HG03064 (cell line): ENCODE measurements around the gene CADPS.
"Not testable (repeated sequence)": the region's sequence is repeated elsewhere in the genome, so short reads cannot be mapped to it uniquely, and the experiment has no call there.

Source experiments
- ATAC-seq: cut with Tn5 transposase; IDR thresholded peaks from one replicate; pipeline ENCODE4 v1.9.1; 2021; ENCODE audit warnings: low read depth; ENCODE audit not compliant: unreplicated experiment

CADPS gene

GRCh38 chr3:62604751-62605351 is 270.4 kb downstream of the CADPS start:
- no peak for ATAC-seq

DNA sequence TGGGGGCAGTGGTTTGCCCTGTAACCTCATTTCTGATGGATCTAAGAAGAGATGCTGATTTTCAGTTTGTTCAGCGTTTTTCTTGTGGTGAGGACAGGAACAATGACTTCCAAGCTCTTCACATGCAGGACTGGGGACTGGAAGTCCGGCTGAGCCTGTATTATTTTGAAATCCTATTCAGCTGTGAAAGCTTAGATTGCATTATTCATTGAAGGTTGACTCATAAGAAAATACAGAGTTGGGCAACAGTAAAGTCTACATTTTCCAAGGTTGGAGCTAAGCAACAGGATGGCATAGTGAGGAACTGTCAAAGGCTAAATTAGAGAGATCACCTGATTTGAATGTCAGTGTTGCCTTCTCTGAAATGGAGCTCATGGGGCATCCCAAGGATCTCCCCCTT is 270.9 kb downstream of the CADPS start:
- no peak for ATAC-seq

DNA sequence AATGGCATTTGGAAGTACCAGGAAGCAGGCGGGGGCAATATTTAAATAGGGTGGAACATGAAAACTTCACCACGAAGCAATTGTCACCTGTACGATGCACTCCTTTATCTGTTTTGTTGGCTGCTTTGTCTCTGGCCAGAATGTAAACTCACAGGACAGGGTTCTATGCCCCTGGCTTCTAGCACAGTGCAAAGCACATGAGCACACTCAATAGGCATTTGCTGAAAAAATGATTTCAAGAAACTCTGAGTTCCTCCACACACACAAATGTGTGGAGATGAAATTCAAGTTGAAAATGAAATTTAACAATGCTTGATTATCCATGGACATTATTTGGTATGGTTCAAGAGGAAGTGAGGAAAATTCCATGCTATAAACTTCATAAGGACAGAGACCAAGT is 272.2 kb downstream of the CADPS start:
- no peak for ATAC-seq

GRCh38 chr3:62602129-62602770 is 273.0 kb downstream of the CADPS start:
- ATAC-seq: no peak

DNA sequence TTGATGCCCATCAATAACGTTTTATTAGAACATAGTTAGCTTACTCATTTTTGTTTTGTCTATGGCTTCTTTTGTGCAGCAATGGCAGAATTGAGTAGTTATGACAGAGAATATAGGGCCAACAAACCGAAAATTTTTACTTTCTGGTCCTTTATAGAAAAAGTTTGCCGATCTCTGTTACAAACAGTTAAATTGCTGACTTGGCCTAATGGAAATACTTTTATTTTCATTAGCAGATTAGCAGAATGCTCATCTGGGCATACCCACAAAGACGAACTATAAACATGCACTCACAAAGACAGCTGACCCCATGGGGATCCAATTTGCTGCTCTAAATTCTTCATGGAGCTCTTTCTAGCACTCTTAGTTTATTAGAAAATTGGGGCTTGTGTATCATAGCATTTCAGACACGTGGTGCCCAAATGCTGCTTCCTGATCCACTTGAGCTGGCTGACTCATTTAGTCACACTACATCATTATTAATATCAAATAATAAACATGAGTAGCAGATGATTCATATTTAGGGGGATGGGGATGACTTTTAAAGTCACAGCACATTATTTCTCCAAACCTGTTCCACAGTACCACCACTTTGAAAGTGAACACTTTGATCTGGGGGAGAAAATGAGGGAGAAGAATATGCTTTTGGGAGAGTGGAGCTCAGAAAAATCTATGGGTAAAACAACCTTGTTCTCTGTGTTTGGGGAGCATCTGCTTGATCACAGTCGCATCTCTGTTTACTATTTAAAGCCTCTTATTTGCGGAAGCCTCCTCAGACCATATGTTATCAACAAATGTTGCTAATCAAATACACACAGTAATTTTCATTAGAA is 273.8 kb downstream of the CADPS start:
- ATAC-seq: no peak

- ATAC-seq: no peak
Observed at GRCh38 chr3:62600033-62600432, 275.2 kb downstream of the CADPS start.

DNA sequence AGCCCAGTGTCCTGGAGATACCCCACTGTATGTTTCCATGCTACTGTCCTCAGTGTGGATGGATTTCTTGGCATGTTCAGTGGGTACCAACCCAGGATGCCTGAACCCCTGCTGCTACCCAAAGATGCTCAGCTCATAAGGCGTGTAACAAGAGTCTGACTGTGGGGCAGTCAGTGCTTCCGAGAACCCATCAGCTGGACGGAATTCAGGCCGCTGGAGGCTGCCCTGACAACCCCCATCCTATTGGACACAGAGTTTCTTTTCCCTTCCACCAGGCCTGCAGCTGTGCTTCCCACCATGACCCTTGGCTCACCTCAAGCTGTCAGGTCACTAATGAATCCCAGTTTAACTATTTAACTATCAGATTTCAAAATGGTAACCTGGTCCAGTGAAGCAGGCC is 277.7 kb downstream of the CADPS start:
- no peak for ATAC-seq

- ATAC-seq: no peak
Observed at GRCh38 chr3:62592408-62592807, 282.8 kb downstream of the CADPS start.

GRCh38 chr3:62589078-62589477 is 286.1 kb downstream of the CADPS start:
- ATAC-seq: no peak

DNA sequence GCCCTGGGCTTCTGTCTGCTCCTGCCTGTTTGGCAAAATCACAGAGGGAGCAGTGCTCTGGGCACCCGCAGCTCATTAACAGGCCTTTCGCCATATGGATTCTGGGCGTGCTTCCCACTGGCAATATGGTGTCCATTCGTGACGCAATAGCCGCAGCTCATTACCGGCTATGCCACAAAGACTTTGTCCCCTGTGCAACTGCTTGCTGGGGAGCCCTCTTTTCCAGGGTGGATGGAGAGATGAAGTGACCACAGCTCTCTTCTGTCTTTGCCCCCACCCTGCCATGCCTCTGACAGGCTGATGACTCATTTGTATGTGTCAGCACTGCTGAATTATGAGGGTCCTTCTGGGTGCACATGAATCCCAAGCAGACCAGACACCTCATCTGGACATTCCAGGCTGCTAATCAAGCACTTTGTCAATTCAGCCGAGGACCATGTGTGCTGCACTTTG is 287.6 kb downstream of the CADPS start:
- ATAC-seq: no peak

- ATAC-seq: no peak
Observed at GRCh38 chr3:62587169-62587568, 288.0 kb downstream of the CADPS start.

DNA sequence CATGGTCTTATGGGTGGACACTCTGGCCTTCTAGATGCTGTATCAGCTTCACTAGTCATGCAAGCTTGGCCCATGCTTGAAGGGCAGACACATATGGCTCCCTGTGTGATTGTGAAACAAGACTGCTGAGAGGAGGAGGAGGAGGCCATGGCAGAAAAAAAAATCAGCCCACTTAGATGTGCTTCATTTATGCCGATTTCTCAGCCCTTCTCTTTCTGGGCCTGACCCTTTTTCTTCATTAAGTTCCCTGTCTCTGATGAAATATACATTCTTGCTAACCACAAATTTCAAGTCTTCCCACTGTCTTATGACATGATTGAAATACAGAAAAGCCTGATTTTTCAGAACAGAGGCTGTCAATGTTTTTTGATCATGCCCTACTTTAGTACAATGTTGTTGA is 288.9 kb downstream of the CADPS start:
- ATAC-seq: no peak

DNA sequence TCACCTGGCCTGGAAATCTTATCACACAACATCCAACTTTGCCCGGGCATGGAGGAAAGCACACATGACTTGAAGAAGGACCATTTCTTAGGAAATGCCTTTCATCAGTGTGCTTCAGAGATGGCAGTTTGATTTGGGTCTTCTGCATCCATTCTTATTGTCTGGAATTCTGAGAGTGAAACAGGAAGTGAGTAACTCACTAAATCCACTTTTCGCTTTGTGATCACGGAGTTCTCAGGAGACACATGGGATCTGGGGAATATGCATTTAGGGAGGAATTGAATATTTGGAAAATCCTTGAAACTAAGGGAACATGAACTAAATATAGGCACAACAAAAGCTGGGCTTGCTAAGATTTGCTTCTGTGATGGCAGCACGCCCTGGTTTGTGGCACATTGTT is 289.4 kb downstream of the CADPS start:
- ATAC-seq: no peak

- ATAC-seq: no peak
Observed at GRCh38 chr3:62584636-62585035, 290.6 kb downstream of the CADPS start.

DNA sequence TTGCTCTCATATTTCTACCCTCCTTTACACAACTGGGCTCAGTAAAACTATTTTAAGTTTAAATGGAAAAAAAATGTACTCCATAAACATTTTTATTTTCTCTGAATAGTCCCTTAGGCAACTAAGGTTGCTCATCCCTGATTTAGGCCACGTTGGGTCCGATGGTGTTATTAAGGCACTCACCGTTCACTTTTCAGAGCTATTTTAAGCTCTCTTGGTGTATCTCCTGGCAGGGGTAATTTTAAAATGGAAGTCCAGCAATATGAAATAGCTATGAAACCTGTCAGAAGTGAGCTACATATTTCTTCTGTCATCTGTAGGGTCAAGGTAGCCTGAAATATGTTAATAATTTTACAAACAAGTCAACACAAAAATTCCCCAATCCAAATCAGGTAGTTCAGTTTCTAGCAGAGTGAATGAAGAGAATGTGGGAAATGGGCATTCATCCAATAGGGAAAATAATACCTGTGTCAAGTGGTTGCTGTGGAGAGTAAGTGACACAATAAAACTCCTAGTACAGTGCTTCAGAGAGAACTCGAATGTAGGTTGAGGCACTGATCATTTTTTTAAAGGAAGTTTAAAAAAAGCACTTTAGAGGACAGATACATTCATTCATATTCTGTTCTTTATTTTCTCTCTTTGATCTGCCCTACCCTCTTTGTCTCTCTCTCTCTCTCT is 292.6 kb downstream of the CADPS start:
- ATAC-seq: no peak

DNA sequence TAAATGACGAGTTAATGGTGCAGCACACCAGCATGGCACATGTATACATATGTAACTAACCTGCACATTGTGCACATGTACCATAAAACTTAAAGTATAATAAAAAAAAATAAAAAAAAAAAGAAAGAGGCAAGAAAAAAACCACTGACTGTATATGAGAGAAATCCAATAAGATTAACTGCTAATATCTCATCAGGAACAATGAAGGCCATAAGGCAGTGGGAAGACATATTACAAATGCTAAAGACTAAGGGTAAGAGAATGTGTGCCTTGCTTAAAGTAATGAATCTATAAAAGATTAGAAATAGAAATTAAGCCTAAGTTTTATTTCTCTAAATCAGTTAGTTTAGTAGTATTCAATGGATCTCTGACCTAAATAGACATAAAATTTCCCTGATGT is 294.7 kb downstream of the CADPS start:
- ATAC-seq: not testable (repeated sequence)

DNA sequence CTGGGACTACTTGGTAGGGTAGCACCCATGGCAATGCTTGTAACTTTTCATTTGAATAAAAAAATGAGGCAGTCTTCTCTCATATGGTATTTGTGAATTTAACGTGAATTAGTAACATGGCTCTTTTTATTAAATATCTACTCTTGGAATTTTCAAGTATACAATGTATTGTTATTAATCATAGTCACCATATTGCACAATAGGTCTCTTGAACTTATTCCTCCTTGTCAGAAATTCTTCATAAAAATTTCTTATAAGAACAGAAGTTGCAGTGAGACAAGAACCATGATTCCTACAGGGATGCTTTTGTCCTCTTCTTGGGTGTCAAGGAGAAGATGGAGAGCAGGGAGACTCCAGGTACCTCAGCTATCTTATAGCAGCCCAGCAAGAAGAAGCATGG is 298.1 kb downstream of the CADPS start:
- no peak for ATAC-seq

GRCh38 chr3:62574266-62574898 is 300.8 kb downstream of the CADPS start:
- ATAC-seq: no peak

DNA sequence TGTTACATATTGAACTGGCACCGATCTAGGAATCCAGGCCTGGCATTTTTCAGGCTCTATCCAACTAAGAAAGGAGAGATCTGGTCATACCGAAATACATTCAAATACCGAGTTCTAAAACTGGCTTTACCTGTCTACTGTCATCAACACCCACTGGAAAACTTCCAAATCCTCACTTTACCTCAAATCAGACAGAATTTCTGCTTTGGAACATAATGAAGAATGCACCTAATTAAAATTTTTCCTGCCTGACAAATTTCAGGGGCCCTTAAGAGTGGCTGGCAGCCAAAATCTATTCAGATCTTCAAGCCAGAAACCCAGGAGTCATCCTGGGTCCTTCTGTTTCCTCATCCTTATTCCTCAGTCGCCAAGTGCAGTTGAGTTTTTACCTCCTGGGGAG is 303.3 kb downstream of the CADPS start:
- no peak for ATAC-seq

GRCh38 chr3:62570888-62571287 is 304.3 kb downstream of the CADPS start:
- ATAC-seq: no peak

DNA sequence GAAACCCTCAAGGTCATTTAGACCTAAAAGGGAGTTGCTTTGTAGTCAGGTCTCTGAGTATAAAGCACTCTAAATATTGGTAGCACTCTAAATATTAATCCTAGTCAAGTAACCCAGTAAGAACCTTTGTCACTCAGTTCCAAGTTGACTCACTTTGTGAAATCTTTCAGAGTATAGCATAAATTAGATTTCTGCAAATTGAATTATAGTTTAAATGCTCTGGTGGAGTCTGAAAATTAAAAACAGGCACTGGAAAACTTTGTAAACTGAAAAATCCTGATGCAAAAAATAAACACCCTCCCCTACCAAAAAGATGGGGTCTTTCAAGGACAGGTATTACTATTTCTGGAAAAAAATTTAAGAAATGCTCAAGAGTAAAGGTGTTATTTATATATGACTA is 305.6 kb downstream of the CADPS start:
- no peak for ATAC-seq
